GM13976 (cell line): ENCODE results near the gene SELENOM.

ENCODE experiments used
- DNase-seq: peaks from one replicate; pipeline ENCODE4 v3.0.0; 2012; ENCODE audit warnings: low spot score
- in situ Hi-C: fragments of 300-500 bp; cut with MboI; formaldehyde crosslinking; loops from one replicate; pipeline ENCODE4 v1.12.0; 2022; ENCODE audit warnings: low sequenced_read_pairs, mixed read lengths, inconsistent platforms; ENCODE audit not compliant: unreplicated experiment
- TF ChIP-seq, protein P1 (sequence below): IDR thresholded peaks from 2 replicates; pipeline ENCODE4 v1.5.1; 2012; ENCODE audit warnings: borderline replicate concordance, mild to moderate bottlenecking; ENCODE audit not compliant: insufficient read depth; ENCODE audit errors: extremely low read depth, missing control alignments, control extremely low read depth

The SELENOM gene

DNA sequence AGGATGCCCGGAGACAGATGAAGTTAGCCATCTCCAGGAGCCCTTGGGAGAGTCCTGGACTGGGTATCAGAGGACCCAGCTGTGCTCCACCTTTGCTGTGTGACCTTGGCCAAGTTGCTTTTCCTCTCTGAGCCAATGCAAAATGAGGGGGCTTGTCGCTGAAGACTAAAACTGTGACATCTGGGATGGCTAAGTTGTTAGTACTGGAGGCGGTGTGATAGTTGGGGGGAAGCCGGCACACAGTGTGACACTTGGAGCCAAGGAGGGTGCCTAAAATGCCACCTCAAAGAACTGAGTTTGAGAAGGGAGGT is 15.9 kb upstream of the SELENOM start:
- no peak for DNase-seq
- in situ Hi-C loops, result no loop called here
- TF ChIP-seq, protein P1, sequence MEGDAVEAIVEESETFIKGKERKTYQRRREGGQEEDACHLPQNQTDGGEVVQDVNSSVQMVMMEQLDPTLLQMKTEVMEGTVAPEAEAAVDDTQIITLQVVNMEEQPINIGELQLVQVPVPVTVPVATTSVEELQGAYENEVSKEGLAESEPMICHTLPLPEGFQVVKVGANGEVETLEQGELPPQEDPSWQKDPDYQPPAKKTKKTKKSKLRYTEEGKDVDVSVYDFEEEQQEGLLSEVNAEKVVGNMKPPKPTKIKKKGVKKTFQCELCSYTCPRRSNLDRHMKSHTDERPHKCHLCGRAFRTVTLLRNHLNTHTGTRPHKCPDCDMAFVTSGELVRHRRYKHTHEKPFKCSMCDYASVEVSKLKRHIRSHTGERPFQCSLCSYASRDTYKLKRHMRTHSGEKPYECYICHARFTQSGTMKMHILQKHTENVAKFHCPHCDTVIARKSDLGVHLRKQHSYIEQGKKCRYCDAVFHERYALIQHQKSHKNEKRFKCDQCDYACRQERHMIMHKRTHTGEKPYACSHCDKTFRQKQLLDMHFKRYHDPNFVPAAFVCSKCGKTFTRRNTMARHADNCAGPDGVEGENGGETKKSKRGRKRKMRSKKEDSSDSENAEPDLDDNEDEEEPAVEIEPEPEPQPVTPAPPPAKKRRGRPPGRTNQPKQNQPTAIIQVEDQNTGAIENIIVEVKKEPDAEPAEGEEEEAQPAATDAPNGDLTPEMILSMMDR, result no peak

DNA sequence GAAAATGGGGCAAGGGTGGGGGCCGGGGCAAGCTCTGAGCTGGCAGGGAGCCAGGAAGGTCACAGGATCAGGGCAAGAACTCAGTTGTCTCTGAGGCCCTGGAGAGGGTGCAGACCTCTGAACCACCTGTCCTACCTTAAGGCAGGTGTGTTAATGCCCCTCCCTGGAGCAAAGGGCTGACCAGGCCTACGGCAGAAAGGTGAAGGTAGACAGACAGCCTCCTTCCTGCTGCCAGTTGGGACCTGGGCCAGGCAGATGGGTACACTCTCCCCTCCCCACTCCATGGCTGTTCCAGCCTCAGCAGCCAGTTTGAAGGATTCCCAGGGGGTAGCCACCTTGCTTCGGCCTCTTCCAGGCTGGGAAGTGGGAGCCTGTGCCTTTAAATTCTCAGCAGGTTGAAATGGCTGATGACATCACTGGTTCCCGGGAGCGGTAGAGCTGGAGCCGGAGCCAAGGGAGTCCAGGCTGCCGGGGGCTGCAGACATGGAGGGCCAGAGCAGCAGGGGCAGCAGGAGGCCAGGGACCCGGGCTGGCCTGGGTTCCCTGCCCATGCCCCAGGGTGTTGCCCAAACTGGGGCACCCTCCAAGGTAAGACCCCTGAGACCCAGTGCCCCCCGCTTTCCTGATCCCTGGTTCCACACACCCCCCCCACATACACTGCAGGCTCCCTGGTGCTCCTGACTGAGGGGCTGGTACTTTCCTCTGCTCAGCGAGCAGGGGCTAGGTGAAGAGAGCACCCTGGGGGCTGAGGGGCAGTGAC is 15.3 kb upstream of the SELENOM start, which contains the start of gene INPP5J:
TSS of gene INPP5J (plus strand) at position 435 of the 760 bp plus-strand sequence. CDS start at position 484, 49 bp downstream.
- DNase-seq, result no peak

DNA sequence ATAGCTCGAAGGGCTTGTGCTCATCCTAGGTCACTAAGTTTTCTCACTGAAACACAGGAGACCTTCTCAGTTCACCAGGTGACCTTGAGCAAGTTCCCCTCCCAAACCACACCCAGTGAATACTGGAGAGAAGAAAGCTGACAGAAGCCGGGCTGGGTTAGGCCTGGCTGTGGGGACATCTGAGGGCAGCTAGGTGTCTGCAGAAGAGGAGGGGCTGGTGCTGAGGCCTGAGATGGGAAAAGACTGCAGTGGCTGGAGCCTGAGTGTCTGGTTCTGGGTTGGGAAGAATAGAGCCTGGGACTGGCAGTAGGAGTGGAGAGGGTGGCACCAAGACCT is 14.8 kb upstream of the SELENOM start:
- DNase-seq, result no peak
- in situ Hi-C loops, result no loop called here
- TF ChIP-seq, protein P1, result no peak

More for the DNA sequence above, 15.3 kb upstream of the SELENOM start, which contains the start of gene INPP5J:
- TF ChIP-seq, protein P1, result no peak
- in situ Hi-C loops, result no loop called here

DNA sequence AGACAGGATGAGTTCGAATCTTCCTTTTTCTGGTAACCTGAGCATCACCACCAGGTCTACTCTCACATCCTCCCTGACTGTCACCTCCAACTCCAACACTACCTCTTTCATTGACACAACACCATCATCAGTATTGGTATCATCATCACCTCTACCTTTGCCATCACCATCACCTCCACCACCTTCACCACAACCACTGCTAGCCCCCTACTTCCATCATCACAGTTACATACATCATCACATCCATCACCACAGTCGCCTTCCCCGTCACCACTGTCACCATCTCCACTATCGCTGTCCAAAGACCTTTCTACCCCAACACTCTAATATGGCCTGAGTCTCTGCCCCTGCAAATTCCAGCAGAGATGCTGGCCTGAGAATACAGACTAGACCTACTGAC is 14.0 kb upstream of the SELENOM start:
- in situ Hi-C loops, result no loop called here
- no peak for DNase-seq
- TF ChIP-seq, protein P1, result no peak

DNA sequence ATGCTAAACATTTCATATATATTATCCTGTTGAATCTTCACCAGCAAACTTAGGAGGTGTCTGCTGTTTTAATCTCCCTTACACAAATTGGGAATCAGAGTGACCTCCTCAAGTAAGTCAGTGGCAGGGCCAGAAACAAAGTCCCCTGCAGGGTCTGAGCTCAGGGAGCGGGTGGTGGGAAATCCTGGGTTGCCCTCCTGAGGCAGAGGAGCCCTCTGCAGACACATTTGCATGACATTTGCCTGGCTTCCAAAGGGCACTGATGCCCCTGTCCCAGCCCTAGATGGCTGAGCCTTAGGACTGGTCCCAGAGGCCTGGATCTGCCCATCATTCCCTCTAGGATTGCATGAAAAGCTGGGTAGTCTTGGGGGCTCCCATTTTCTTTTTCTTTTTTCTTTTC is 13.3 kb upstream of the SELENOM start:
- TF ChIP-seq, protein P1, result no peak
- in situ Hi-C loops, result no loop called here
- no peak for DNase-seq

DNA sequence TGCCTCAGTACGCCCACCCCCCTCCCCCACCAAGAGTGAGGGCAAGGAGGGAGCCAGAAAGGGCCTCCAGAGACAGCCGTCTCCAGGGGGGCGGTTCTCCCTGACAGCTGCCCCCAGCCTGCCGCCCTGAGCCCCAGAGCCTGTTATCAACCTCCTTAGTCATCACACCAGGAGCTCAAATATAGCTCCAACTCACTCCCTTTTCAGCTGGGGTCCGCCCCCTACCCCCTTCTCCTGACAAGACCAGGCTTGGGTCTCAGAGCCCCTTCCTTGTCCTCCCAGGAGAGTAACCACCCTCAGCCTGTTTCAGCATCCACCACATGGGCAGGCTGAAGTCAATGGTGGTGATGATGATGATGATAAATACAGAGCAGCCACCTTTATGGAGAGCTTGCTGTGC is 12.9 kb upstream of the SELENOM start:
- no peak for DNase-seq
- in situ Hi-C loops, result no loop called here
- TF ChIP-seq, protein P1, result no peak
